Fibroblast of lung (primary cell): ENCODE data around the gene RAPGEF3.

Experiments
- CTCF ChIP-seq, 2 donors: IDR thresholded peaks in 1 of 2; conservative IDR thresholded peaks in 1 of 2; 1 replicate in 1 of 2; 2 replicates in 1 of 2; pipeline ENCODE4 v1.5.1; 2011 to 2012; ENCODE audit warnings: low read length in 2 of 2, control low read depth in 1 of 2, inconsistent platforms in 1 of 2, low read depth in 1 of 2, mild to moderate bottlenecking in 1 of 2
- EZH2 ChIP-seq: IDR thresholded peaks from 2 replicates; pipeline ENCODE4 v1.5.1; 2012; ENCODE audit warnings: low read length, control low read depth, mild to moderate bottlenecking; ENCODE audit errors: missing control alignments

DNA sequence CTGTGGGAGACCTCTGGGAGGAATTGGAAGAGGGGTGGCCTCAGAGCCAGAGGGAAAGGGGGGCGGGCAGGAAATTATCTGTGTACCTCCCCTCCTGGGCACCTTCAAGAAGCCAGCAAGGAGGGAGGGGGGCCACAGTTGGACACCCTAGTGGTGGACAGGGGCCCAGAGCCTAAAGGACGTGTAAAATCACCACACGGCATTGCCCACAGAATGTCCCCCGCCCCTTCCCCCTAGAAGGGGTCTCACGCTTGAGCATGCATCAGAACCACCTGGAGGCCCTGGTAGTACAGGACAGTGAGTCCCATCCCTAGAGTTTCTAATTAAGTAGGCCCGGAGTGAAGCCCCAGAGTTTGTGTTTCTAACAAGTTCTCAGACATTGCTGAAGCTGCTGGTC is 41.6 kb downstream of the RAPGEF3 start:
- TF ChIP-seq CTCF (conservative IDR thresholded peaks at IDR 0.05 in 1 of 2, IDR thresholded peaks at IDR 0.05 in 1 of 2; ENCODE audit: low read depth in 1 of 2, low read length in 2 of 2) = no peak
- no peak for TF ChIP-seq EZH2
